Fibroblast of mammary gland (primary cell): Measurements from ENCODE around the gene LARGE1.

Source experiments
- DNase-seq: peaks from one replicate; pipeline ENCODE4 v3.0.0-alpha.2; 2010; ENCODE audit warnings: low read depth
- H3K4me3 ChIP-seq: 2 replicates; pipeline ENCODE4 v1.5.1; 2011; ENCODE audit warnings: low read depth, mild to moderate bottlenecking, low read length, moderate library complexity; ENCODE audit not compliant: control insufficient read depth
- CTCF ChIP-seq: conservative IDR thresholded peaks from 2 replicates; pipeline ENCODE4 v1.5.1; 2011; ENCODE audit warnings: low read depth, low read length, inconsistent platforms; ENCODE audit not compliant: control insufficient read depth, insufficient read depth

LARGE1 gene

DNA sequence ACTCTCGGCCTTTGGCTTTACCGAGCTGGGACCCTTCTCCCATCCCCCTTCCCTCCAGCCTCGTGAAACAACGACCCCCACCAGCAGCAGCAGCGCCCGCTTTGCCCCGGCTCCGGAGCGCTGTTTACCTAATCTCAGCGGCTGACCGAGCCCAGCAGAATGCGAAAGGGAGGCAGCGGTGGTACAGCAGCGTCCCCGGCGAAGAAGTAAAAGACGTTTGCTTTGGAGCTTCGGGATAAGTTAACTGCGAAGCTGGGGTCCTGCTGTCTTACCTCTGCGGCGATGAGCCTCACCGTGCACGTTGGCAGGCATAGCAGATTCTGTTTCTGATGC lies 2.0 kb upstream of the LARGE1 start:
- DNase-seq, result peak; percentile 9
- peak overlapping the region; percentile 59 for H3K4me3 ChIP-seq

DNA sequence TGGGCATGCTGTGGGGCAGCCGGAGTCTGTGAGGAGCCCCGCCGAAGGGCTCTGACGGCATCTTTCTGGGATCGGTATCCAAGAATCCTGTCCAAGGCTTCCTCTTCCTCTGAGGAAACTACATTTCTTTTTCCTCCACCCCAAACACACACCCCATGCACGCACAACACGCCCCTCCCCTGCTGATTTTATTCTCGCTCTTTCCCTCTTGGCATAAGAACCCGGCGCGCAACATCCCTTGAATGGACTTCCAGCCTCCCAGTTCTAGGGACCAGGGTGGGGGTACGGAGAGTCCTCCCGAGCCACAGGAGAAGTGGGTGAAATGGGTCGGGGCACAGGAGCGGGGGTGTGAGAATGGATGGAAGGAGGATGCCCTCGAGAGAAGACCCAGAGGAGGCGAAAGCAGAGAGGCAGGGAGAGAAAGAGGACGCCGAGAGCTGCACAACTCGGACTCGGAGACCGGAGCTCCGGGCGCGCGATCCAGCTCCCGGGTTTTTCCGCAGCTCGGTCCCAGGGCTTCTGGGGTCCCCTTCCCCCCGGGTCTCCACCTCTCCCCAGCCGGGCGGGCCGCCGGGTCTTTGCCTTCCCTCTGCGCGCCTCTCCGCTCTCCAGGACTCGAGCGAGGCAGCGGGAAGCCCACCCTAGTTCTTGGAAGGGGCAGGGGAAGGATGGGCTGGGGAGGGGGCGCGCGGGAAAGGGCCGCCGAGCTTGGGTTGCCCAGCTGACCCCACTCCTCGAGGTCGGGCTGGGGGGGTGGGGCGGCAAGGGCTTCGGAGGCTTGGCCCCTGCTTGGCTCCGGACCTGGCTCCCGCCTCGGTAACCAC lies 1.5 kb upstream of the LARGE1 start:
- DNase-seq, result peak; percentile 47
- no peak for TF ChIP-seq CTCF
- peak overlapping the region; percentile 59 for H3K4me3 ChIP-seq

More for the DNA sequence above, 2.0 kb upstream of the LARGE1 start:
- no peak for TF ChIP-seq CTCF

DNA sequence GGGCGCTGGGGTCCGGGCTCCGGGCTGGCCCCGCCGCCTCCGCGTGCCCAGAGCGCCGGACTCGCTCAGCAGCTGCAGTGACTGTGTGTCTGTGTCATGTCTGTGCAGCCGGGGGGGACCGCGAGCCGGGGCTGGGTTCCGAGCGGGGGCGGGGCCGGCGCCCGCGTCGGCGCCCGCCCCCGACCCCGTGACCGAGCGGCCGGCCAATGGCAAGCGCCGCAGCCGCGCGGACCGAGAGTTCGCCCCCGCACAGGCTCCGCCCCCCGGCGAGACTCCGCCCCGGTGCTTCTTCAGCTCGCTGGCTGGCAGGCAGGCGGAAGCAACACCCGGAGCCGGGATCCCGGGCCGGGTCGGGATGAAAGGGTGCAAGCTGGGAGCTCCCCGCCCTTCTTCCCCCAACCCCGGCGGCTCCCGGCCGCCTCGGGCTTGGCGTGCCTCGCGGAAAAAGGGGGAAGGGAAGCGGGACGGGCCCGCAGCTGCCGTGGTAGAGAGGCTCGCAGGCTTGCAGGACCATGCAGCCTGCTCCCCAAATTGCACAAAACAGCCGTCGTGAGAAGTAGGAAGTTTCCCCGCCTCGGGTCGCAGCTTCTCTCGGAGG lies 750 bp upstream of the LARGE1 start:
- DNase-seq, result peak; percentile 90
- no peak for TF ChIP-seq CTCF
- H3K4me3 ChIP-seq, result peak overlapping the region; percentile 59

DNA sequence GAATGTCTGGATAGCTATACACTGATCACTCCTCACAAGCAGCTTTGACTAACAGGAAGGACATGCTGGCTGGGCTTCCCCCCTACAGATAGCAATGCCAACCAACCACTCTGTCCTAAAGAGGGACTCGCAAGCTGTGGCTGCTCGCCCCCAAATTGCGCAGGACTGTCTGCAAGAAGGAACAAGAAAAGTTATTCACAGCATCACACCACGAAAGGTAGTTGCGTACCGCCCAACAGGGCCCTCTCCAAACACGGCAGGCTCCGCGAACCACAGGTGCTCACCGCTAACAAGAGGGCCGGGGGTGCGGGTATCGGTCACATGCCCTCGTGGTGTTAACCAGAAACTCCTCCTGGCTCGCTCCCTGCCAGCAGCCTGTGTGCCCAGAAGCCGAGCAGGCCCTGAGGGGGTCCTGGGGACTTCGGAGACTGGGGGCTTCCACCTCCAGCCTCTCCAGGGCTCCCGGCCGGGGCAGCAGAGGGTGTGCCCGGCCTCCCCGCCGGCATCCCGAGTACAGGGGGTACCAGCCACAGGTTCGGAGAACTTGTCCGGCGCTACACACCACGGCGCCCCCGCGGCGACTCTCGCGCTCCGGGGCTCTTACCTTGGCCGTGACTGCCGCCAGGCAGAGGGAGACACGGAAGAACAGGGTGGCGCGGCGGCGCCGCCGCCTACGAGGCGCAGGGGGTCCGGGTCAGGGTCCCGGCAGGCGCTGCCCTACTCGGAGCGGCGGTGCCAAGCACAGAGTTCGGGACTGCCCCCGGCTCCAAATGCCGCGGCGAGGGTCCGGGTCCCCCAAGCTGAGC lies 682 bp downstream of the LARGE1 start:
- peak overlapping the region; percentile 53 for H3K4me3 ChIP-seq
- TF ChIP-seq CTCF, result no peak
- DNase-seq, result peak; percentile 39

GRCh38 chr22:33918676-33919365 lies 1.5 kb downstream of the LARGE1 start:
- peak overlapping the region; percentile 53 for H3K4me3 ChIP-seq
- no peak for TF ChIP-seq CTCF
- no peak for DNase-seq

GRCh38 chr22:33917744-33918406 lies 2.4 kb downstream of the LARGE1 start:
- H3K4me3 ChIP-seq, result no peak overlapping the region
- TF ChIP-seq CTCF, result peak; percentile 31
- DNase-seq, result peak; percentile 23
